COLO668 (cell line): Measurements from ENCODE around the gene EDDM3A.
"Not testable (repeated sequence)": the region's sequence is repeated elsewhere in the genome, so short reads cannot be mapped to it uniquely, and the experiment has no call there.

Experiments
- DNase-seq: peaks from one replicate; lab custom pipeline; 2025; ENCODE audit not compliant: unreplicated experiment; lab: John Stamatoyannopoulos, UW

EDDM3A gene

GRCh38 chr14:20732979-20733635 lies 12.6 kb upstream of the EDDM3A start:
- DNase-seq = no peak

DNA sequence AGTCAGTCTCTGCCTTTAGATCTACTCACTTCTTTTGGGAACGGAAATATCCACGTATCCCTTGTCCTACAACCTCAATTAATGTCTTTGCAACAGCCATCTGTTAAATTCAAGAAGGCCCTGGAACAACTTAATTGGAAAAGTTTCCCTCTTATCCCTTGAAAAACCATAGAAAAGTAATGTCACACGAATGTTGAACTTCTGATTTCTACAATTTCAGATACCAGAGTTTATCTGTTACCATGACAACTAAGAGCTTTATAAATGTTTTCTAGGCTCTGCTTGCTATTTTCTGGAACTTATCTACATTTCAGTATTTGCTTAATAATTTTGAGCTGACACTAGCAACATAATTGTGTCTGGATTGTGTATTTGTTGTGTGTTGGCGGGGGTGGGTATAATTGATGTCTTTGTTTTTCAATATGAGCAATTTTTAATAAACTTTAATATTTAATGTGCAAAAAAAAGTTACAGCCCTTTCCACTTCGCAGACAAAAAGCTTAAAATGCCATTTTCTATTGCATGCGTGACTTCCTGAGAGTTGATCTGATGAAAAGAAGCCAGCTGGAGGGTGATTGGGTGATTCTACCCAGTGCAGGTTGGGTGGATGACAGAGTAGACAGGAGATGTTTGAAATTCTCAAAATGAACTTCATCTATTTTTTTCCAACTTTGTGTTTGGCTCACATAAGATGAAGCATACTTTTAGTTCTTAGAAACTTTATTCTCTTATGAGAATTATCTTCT lies 11.8 kb upstream of the EDDM3A start:
- DNase-seq = no peak

DNA sequence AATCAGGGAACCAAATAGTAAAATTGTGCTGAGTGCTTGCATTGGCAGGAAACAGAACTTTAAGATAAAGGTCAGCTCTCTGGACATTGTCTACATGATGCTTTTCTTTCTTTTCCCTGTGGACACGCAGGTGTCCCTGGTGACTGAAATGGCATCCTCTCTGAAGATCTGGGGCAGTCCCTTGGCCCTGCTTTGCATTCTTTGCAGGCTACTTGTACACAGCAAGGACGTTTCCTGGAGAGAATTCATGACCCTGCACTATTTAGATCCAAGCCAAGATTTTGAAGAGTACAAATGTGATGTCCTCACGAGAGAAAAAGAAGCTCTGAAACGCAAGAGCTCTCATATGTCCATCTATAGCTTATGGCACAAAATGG lies 11.3 kb upstream of the EDDM3A start:
- no peak for DNase-seq

- DNase-seq = not testable (repeated sequence)
Measured at GRCh38 chr14:20738292-20738691, 7.4 kb upstream of the EDDM3A start.

- no peak for DNase-seq
Measured at GRCh38 chr14:20742132-20742531, 3.6 kb upstream of the EDDM3A start.

DNA sequence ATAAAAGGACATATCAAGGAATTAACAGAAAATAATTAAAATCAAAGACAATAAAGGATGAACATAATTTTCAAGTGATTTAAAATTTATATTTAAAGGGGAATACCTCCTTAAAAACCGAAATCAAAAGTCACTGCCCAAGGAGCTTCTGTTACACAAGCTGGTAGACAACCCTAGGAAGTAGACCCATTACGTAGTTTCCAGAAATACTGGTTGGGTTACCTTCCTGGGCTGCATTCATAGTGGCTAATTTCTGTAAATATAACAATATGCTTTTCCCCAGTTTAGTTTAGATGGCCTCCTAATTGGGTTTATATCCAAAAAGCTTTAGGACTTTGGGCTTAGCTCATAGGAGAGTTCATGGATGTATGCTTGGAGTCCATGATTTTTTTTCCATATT lies 2.1 kb upstream of the EDDM3A start:
- DNase-seq = no peak

DNA sequence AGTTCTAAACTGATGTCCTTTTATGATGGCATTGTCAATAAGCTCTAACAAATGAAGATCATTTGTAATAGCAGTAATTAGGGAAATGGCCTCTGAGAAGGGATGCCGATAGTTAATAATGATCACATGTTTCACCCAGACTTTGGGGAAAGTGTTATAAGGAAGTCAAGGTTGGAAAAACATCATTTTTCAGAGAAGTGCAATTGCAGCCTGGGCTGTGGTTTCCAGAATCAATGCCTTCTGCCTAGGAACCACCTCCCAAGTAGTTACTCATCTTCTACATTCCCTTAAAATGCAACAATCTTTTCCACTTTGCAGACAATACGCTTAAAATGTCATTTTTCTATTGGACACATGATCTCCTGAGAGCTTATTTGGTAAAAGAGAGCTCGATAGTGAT lies 879 bp downstream of the EDDM3A start:
- no peak for DNase-seq

- DNase-seq = no peak
Measured at GRCh38 chr14:20748439-20748838, 2.8 kb downstream of the EDDM3A start.

DNA sequence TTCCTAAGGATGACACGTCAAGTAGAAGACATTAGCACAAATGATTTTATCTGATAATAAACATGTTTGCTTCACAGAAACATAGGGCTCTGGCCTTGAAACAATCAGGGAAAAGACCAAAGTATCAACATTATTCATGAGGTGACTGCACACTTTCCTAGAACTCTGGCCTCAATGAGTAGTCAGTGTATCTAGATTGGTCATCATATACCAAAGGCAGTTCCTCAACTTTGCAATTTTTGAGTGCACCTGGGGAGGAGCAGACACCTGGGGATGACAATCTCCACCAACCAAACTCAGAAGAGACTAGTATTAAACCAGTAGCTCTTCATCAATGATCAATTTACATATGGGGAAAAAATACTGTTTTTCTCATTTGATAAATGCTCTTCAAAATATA lies 4.5 kb downstream of the EDDM3A start:
- no peak for DNase-seq

- DNase-seq = no peak
Measured at GRCh38 chr14:20751963-20752562, 6.4 kb downstream of the EDDM3A start.

- no peak for DNase-seq
Measured at GRCh38 chr14:20754308-20754707, 8.6 kb downstream of the EDDM3A start.

GRCh38 chr14:20755037-20755436 lies 9.3 kb downstream of the EDDM3A start:
- DNase-seq = no peak

DNA sequence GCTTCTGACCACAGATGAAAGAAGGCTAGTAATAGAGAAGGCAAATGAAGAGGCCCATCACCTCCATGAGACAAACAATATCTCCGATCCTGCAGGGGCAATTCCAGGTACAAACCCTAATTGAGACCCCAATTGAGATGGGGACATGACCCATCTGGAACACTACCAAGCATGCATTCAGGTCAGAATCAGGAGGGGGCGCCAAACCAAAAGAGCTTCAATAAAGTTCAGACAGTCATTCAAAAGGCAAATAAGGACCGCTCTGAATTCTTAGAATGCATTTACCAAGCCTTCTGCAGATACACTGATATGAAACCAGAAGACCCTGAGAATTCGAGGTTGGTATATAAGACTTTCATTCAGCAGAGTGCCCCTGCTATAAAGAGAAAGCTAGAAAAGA lies 12.3 kb downstream of the EDDM3A start:
- no peak for DNase-seq

DNA sequence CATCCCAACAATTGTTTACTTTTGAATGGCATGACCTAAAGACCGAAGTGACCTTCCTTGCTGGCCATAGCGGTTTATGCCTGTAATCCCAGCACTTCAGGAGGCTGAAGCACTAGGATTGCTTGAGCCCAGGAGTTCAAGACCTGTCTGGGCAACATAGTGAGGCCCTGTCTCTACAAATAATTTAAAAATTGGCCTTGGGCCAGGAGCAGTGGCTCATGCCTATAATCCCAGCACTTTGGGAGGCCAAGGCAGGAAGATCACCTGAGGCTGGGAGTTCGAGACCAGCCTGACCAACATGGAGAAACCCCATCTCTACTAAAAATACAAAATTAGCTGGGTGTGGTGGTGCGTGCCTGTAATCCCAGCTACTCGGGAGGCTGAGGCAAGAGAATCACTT lies 13.8 kb downstream of the EDDM3A start:
- not testable (repeated sequence) for DNase-seq

DNA sequence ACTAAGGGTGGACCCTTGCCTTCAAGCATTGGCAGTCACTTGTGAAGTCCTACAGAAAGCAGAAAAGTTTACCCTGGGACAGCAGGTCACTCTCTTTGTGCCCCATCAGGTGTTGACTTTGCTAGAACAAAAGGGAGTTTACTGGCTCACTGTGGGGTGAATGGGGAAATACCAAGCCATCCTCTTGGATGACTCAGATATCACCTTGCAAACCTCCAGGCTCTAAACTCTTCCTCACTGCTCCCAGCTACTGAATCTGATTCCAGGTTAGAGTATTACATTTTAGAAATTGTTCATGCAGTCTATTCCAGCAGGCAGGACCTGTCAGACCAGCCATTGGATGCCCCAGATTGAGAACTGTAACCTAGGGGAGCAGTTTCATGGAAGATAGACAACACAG lies 15.3 kb downstream of the EDDM3A start:
- DNase-seq = no peak

GRCh38 chr14:20768593-20768892 lies 22.9 kb downstream of the EDDM3A start:
- no peak for DNase-seq

- DNase-seq = no peak
Measured at GRCh38 chr14:20769421-20769820, 23.7 kb downstream of the EDDM3A start.

GRCh38 chr14:20772650-20773049 lies 27.0 kb downstream of the EDDM3A start:
- DNase-seq = no peak

DNA sequence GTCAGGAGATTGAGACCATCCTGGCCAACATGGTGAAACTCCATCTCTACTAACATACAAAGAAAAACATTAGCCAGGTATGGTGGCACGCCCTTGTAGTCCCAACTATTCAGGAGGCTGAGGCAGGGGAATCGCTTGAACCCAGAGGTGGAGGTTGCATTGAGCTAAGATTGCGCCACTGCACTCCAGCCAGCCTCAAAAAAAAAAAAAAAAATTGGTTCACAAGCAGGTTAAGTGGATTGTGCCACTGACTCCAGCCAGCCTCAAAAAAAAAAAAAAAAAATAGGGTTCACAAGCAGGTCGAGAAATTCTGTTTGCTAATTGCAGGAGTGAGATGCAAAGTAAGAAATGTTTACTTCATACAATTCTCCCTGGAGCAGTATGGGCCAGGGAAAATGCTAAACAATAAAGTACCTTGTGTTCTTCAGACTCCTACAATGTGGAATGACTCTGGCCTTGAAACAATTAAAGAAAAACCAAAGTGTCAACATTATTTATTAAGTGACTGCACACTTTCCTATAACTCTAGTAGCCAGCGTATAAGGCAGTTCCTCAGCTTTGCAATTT lies 28.7 kb downstream of the EDDM3A start:
- no peak for DNase-seq

GRCh38 chr14:20775043-20775442 lies 29.4 kb downstream of the EDDM3A start:
- DNase-seq = no peak

DNA sequence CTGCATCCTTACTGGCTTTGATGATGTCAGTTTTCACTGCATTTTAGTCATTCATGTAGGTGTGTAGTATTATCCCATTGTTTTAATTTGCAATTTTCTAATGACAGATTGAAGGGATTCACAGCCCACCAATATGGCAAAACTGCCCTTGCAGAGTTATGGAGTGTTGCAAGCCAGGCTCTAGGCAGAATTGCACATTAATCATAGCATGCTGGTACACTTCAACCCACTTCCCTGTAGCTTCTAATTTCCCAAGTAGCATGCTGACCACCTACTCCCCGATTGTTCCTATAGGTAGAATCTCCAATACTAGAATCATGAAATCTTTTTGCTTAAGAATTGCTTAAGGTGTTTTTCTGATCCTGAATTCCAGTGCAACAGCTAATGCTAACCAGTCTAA lies 30.2 kb downstream of the EDDM3A start:
- DNase-seq = no peak

DNA sequence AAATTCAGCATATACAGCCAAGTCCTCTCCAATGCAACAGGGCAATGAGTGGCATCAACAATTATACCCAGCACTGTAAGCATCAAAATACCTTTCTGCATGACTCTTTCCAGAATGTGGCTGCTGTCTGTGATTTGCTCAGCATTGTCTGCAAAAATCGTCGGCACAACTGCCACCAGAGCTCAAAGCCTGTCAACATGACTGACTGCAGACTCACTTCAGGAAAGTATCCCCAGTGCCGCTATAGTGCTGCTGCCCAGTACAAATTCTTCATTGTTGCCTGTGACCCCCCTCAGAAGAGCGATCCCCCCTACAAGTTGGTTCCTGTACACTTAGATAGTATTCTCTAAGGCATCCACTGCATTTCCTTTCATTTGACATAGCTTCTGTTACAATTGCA lies 36.1 kb downstream of the EDDM3A start:
- DNase-seq = no peak
